Stimulated activated CD8-positive, alpha-beta memory T cell treated with anti-CD3 and anti-CD28 coated beads, Interleukin-7, amount 100 ng/mL, for 24 hours (primary cell): Measurements from ENCODE around the gene LTN1.
A peak's percentile ranks its signal among the peaks of the same experiment; 100 is the strongest.

Source experiments
- DNase-seq: peaks from one replicate; pipeline ENCODE4 v3.0.0-alpha.2; 2020; ENCODE audit warnings: low read depth

Gene LTN1

GRCh38 chr21:28927130-28927529 lies 65.5 kb downstream of the LTN1 start:
- no peak for DNase-seq

GRCh38 chr21:28923439-28923975 lies 69.2 kb downstream of the LTN1 start:
- DNase-seq, result no peak

DNA sequence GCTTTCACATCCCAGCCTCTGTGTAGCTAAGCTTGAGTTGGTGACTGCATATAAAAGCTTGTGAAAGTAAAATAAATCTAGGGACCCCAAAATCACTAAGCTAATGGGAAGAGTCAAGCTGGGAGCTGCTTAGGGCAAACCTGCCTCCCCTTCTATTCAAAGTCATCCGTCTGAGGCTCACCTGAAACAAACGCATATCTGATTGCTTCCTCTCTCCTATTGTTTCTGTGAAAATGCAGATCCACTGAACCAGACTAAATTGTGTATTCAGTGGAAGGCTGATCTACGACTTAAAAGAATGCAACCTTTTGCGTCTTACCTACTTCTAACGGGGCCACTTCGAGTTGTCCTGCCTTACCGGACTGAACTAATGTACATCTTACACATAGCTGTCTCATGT lies 70.3 kb downstream of the LTN1 start:
- no peak for DNase-seq

GRCh38 chr21:28916150-28916893 lies 76.4 kb downstream of the LTN1 start:
- DNase-seq, result no peak

DNA sequence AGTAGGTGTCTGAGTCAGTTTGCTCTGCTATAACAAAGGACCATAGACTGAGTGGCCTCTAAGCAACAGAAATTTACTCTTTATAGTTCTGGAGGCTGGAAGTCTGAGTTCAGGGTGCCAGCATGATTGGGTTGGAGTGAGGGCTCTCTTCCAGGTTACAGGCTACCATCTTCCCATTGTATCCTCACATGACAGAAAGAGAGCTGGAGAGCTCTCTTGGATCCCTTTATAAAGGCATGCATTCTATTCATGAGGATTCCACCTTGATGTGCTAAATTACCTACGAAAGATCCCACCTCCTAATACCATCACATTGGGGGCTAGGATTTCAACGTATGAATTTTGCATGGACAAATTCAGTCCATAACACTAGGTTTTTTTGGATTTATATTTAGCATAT lies 79.6 kb downstream of the LTN1 start:
- DNase-seq, result no peak

DNA sequence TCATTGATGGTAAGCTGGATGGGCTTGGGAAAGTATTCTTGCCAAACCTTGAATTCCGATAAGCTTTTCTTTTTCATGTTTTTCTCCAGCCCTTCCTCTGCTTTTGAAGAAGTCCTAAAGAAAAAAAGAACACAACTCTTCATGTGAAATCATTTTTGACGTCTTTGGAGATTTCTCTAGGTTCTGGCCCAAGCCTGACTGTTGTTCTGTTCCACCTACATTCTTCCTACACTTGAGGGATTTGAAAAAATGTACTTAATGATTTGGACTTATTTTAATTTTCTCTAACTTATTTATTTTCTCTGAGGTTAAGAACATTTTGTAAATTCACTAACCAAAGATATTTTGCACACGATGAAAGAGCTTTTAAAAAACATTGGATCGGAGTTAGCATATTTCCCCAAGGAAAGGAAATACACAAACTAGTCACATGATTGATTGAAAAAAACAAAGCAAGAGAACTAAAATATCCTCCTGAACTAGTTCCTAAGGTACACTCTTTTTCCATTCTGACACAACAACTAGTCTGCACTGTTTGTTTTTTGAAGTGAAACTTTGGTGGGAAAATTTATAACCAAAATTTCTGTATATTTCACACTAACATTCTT lies 82.3 kb downstream of the LTN1 start:
- DNase-seq, result no peak

DNA sequence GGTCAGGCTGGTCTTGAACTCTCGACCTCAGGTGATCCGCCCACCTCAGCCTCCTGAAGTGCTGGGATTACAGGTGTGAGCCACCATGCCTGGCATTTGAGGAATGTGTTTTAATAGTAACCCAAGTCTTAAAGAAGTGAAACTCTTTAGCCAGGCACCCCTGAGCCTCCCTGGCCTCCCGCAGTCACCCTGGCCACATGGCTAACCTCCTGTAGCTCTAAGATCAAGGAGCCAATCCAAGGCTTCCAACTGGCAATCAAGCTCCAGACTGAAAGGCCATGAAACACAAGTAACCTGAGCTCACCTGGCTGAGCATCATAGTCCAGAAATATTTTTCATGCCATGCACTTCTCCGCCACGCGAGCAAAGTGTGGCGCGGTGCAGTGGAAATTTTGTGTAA lies 84.3 kb downstream of the LTN1 start:
- DNase-seq, result no peak

DNA sequence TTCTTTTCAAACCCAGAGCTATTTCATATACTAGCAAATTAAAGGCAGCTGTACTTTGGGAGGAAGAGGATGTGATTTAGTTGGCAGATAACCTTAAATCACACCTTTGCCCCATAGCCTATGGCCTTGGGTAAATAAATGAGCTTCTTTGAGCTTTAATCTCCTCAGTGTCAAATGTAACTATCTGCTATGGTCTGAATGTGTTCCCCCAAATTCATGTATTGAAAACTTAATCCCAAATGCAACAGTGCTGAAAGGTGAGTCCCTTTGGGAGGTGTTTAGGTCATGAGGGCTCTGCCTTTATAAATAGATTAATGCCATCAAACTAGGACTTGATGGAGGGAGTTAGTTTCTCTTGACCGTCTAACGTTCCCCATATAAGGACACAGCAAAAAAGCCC lies 85.8 kb downstream of the LTN1 start:
- DNase-seq, result no peak

DNA sequence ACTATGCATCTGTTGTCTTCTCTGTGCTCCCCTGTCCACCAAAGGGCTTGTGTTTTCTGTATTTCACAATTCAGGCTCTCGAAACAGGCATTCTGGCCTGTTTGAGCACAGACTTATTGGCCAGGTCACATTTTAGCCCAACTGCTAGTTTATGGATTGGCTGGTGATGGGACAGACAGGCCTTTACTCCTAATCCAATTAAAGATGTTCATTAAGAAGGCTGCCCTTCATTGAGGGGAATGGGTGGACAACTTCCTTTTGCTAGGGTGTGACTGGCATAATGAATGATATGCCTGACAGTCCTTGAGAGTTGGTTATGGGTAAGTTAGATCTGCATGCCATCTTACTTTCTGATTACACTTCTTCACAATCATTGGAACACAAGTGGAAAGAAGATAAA lies 86.4 kb downstream of the LTN1 start:
- no peak for DNase-seq

DNA sequence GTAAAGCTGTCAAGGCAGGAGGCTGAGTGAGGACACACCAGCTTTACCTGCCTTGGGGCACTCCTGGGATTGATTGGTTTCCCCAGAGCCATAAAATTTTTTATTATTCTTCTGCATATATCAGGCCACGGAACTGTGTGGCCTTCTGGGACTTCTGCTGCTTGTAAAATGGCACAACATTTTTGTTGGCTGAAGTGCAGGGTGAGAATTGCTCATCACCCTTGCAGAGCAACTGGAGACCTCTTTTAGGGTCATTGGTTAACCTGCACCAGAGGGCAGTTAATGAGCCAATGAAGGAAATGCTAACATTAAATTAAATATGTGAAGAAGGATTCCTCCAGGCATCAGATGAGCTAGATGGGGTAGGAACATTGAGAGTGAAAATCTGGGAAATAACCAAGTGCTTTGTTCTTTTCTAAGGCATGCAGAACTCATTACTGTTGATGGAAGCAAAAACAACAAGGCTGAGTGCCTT lies 87.7 kb downstream of the LTN1 start:
- no peak for DNase-seq

GRCh38 chr21:28903448-28903847 lies 89.2 kb downstream of the LTN1 start:
- no peak for DNase-seq

- no peak for DNase-seq
Observed at GRCh38 chr21:28900481-28900880, 92.2 kb downstream of the LTN1 start.

GRCh38 chr21:28899744-28900143 lies 92.9 kb downstream of the LTN1 start:
- DNase-seq, result no peak

GRCh38 chr21:28899220-28899619 lies 93.5 kb downstream of the LTN1 start:
- no peak for DNase-seq

DNA sequence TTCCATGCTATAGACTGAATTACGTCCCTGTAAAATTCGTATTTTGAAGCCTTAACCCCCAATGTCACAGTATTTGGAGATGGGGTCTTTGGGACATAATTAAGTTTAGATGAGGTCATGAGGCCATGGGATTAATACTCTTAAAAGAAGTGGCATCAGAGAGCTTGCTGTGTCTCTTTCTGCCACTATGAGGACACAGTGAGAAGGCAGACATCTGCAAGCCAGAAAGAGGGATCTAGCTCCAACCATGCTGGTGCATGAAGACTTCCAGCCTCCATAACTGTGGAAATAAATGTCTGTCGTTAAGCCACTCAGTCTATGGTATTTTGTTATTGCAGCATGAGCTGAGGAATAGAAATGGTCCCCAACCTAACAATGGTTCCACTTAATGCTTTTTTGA lies 99.0 kb downstream of the LTN1 start:
- DNase-seq, result no peak

DNA sequence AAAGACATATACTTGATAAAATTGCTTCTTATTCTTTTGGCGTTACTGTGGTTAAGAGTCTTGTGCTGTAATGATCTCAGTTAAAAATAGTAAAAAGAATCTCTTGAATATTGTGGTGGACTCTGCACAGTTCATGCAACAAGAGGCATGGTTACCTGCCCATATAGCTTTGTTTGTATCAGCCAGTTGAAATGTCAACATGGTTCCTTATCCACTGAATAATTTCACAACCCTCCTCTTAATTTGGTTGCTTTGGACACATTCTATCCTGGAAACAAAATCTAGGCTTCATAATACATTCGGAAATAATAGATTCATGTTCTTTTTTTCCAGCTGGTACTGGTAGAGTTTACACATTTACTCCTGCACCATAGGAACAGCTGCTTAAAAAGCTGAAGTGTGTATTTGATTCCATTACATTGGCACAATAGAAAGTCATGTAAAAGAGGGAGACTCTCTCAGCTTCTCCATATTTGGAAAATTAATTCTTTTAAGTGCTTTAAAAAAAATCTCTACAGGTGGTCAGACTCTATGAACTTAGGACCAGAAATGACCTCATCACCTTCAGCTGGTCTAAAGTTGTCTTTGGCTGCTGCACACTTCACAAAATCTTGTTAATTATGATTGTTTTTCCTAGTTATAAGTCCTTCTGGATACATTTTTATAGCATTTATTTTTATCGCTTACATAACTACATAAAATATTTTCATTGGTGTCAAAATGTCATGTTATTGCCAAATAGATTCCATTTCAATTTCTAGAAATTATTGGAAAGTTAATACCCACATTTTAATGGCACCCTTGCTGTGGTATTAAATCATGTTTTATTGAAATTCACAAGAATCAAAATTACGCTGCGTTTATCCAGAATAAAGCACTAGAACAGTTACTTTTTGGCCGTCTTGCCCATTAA lies 100.2 kb downstream of the LTN1 start:
- DNase-seq, result no peak

GRCh38 chr21:28885853-28886177 lies 106.9 kb downstream of the LTN1 start:
- DNase-seq, result no peak

- DNase-seq, result peak; percentile 77
Observed at GRCh38 chr21:28884976-28885852, 107.5 kb downstream of the LTN1 start.

- DNase-seq, result no peak
Observed at GRCh38 chr21:28884481-28884880, 108.2 kb downstream of the LTN1 start.

- no peak for DNase-seq
Observed at GRCh38 chr21:28883931-28884330, 108.7 kb downstream of the LTN1 start.

- DNase-seq, result no peak
Observed at GRCh38 chr21:28882345-28882744, 110.3 kb downstream of the LTN1 start.
